ENCODE results near the gene STBD1. TPM values are rescaled to one million over a fixed set of nuclear protein-coding genes. Genes with fewer than 3 reads are reported as not detected.
"Not testable (repeated sequence)": the region's sequence is repeated elsewhere in the genome, so short reads cannot be mapped to it uniquely, and the experiment has no call there.

STBD1 gene
- total and polyA plus RNA-seq, 7 experiments from 2014 or later, result 0.27 to 2.1 (median 0.72) TPM; not detected in 1

DNA sequence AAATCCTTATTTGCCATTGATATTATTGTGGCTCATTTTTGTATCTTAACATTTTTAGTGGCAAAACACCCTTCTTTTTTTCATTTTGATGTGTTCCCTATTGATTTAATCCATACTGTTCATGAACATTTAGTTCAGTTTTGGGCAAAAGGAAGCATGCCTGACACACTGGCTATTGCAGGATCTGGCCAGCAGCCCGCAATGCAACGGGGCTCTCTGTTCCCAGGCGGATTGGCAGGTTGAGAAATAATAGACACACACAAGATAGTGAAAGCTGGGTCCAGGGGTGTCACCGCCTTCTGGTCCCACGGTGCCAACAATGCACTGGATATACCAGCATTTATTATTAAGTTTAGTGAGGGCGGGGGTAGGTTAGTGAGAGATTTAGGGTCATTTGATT lies 24.9 kb upstream of the STBD1 start:
- H3K27me3 ChIP-seq (ENCODE audit: control insufficient read depth in 2 of 2, insufficient read depth in 2 of 2, low read length in 2 of 2); H3K36me3 ChIP-seq (ENCODE audit: control insufficient read depth in 2 of 3, insufficient read depth in 3 of 3, low read length in 3 of 3); H3K4me3 ChIP-seq (ENCODE audit: low read length); POLR2A ChIA-PET; H3K4me3 Mint-ChIP-seq; H3K36me3 Mint-ChIP-seq; H3K27ac Mint-ChIP-seq; ATAC-seq; intact Hi-C loops (cut with micrococcal nuclease); H3K27ac ChIP-seq (ENCODE audit: low read depth, low read length); H3K4me1 Mint-ChIP-seq; DNase-seq; H3K9me3 ChIP-seq (ENCODE audit: control insufficient read depth in 2 of 3, low read length in 3 of 3); H3K4me1 ChIP-seq (ENCODE audit: control insufficient read depth in 2 of 2, insufficient read depth in 2 of 2, low read length in 2 of 2); H3K9me3 Mint-ChIP-seq: not testable (repeated sequence)
- peaks cover 0 to 25% (median 5%) of the 10 kb centered on the region in 5 donors for H3K27me3 Mint-ChIP-seq
- CTCF ChIA-PET, result interaction anchor here (0.8 kb wide), 1 partner anchor 98 kb away, joined by 4 read pairs; no protein-coding TSS in a partner anchor

DNA sequence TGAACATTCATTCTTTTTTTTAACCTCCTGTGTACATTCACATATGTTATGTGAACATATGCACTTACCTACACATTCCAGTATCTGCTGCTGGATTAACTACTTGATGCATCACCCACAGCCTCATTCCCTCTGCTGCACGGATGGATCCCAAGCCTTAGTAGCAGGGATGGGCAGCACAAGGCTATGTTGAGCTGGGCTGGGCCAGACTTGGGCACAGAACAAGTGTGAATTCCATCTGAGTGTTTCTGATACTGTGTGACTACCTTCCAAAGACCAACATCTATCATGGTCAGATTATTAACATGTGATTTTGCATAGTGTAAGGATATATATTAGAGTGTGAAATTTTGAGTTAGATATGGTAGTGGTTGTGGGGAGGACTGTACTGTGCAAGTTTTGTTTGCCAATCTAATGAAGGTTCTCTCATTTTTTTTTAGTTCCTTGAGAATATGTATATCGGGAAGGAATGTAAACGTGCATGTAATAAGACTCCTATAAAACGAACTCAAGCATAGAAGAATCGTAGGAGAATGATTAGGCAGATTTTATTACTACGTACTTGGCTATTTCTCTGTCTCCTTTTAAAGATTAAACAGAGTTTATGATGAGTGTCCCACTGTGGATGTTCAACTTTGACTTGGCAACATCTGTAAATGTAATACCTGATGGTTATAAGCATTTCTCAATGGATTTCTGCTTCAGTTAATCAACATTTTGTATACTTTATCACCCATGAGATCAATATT lies 23.4 kb upstream of the STBD1 start:
- Mint-ChIP-seq H3K36me3 (no peaks in the 10 kb centered on the region), H3K27me3 (peaks cover 0 to 39% (median 0%) of the 10 kb centered on the region in 5 donors), H3K4me3 (no peak overlapping the region), H3K9me3 (peaks cover 0 to 5% (median 0%) of the 10 kb centered on the region in 11 donors), H3K27ac (no peak overlapping the region), H3K4me1 (peaks cover 0 to 2% (median 0%) of the 10 kb centered on the region in 7 donors)
- no peak for DNase-seq
- no peak overlapping the region for H3K27ac ChIP-seq (ENCODE audit: low read depth, low read length)
- ChIA-PET CTCF (no interaction called here), POLR2A (no interaction called here)
- no peaks in the 10 kb centered on the region for H3K9me3 ChIP-seq (ENCODE audit: control insufficient read depth in 2 of 3, low read length in 3 of 3)
- no peaks in the 10 kb centered on the region for H3K36me3 ChIP-seq (ENCODE audit: control insufficient read depth in 2 of 3, insufficient read depth in 3 of 3, low read length in 3 of 3)
- no peak for ATAC-seq
- no peak overlapping the region for H3K4me3 ChIP-seq (ENCODE audit: low read length)
- H3K27me3 ChIP-seq (ENCODE audit: control insufficient read depth in 2 of 2, insufficient read depth in 2 of 2, low read length in 2 of 2), result no peaks in the 10 kb centered on the region
- intact Hi-C loops (cut with micrococcal nuclease), result no loop called here
- H3K4me1 ChIP-seq (ENCODE audit: control insufficient read depth in 2 of 2, insufficient read depth in 2 of 2, low read length in 2 of 2), result no peaks in the 10 kb centered on the region

DNA sequence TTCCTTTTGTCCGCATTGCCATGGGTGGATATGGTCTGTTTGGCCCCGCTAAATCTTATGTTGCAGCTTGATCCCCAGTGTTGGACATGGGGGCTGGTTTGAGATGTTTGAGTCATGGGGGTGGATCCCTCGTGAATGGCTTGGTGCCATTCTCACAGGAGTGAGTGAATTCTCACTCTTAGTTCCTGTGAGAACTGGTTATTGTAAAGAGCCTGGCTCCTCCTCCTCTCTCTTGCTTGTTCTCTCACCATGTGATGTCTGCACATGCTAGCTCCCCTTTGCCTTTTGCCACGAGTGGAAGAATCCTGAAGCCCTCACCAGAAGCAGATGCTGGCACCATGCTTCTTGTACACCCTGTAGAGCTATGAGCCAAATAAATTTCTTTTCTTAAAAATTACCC lies 22.6 kb upstream of the STBD1 start:
- H3K27me3 ChIP-seq (ENCODE audit: control insufficient read depth in 2 of 2, insufficient read depth in 2 of 2, low read length in 2 of 2), result no peaks in the 10 kb centered on the region
- ChIA-PET POLR2A (no interaction called here), CTCF (interaction anchor here (0.6 kb wide), 1 partner anchor 81 kb away, joined by 3 read pairs; no protein-coding TSS in a partner anchor)
- peaks cover 0 to 6% (median 0%) of the 10 kb centered on the region in 11 donors for H3K9me3 Mint-ChIP-seq
- no peak overlapping the region for H3K27ac Mint-ChIP-seq
- H3K36me3 Mint-ChIP-seq, result no peaks in the 10 kb centered on the region
- H3K4me1 ChIP-seq (ENCODE audit: control insufficient read depth in 2 of 2, insufficient read depth in 2 of 2, low read length in 2 of 2), result no peaks in the 10 kb centered on the region
- no peaks in the 10 kb centered on the region for H3K36me3 ChIP-seq (ENCODE audit: control insufficient read depth in 2 of 3, insufficient read depth in 3 of 3, low read length in 3 of 3)
- H3K4me3 ChIP-seq (ENCODE audit: low read length), result no peak overlapping the region
- H3K4me3 Mint-ChIP-seq, result no peak overlapping the region
- peaks cover 0 to 41% (median 0%) of the 10 kb centered on the region in 5 donors for H3K27me3 Mint-ChIP-seq
- intact Hi-C loops (cut with micrococcal nuclease), result no loop called here
- DNase-seq (no peak), ATAC-seq (no peak)
- H3K4me1 Mint-ChIP-seq, result peaks cover 0 to 2% (median 0%) of the 10 kb centered on the region in 7 donors
- H3K9me3 ChIP-seq (ENCODE audit: control insufficient read depth in 2 of 3, low read length in 3 of 3), result no peaks in the 10 kb centered on the region
- no peak overlapping the region for H3K27ac ChIP-seq (ENCODE audit: low read depth, low read length)

DNA sequence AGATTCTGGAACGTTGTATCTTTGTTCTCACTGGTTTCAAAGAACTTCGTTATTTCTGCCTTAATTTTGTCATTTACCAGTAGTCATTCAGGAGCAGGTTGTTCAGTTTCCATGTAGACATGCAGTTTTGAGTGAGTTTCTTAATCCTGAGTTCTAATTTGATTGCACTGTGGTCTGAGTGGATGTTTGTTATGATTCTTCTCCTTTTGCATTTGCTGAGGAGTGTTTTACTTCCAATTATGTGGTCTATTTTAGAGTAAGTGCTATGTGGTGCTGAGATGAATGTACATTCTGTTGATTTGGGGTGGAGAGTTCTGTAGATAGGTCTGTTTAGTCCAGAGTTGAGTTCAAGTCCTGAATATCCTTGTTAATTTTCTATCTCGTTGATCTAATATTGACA lies 18.7 kb upstream of the STBD1 start:
- H3K4me3 Mint-ChIP-seq; H3K27ac Mint-ChIP-seq; H3K4me1 ChIP-seq (ENCODE audit: control insufficient read depth in 2 of 2, insufficient read depth in 2 of 2, low read length in 2 of 2); DNase-seq; H3K27ac ChIP-seq (ENCODE audit: low read depth, low read length); H3K9me3 ChIP-seq (ENCODE audit: control insufficient read depth in 2 of 3, low read length in 3 of 3); H3K36me3 ChIP-seq (ENCODE audit: control insufficient read depth in 2 of 3, insufficient read depth in 3 of 3, low read length in 3 of 3); CTCF ChIA-PET; H3K9me3 Mint-ChIP-seq; H3K4me3 ChIP-seq (ENCODE audit: low read length); POLR2A ChIA-PET; intact Hi-C loops (cut with micrococcal nuclease); ATAC-seq; H3K27me3 ChIP-seq (ENCODE audit: control insufficient read depth in 2 of 2, insufficient read depth in 2 of 2, low read length in 2 of 2); H3K4me1 Mint-ChIP-seq; H3K36me3 Mint-ChIP-seq: not testable (repeated sequence)
- peaks cover 5 to 55% (median 9%) of the 10 kb centered on the region in 5 donors for H3K27me3 Mint-ChIP-seq

DNA sequence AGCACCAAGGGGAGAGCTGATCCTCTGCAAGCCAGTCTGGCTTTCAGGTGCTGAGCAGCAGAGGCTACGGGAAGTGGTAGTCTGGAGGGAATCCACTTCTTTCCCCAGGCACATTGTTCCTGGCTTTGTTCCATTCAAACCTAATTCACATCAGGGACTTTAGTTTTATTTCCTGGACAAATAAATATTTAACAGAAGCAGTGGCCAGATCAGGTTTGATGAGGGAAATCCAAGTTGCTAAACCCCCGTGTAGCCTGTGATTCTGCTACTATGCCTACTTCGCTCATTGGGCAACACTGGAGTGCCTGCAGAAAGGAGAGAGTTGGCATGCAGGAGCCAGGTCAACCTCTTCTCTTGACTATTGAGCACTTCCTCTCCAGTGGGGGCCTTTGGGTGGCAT lies 13.8 kb upstream of the STBD1 start:
- intact Hi-C loops (cut with micrococcal nuclease), result no loop called here
- ChIA-PET CTCF (no interaction called here), POLR2A (interaction anchor here (0.6 kb wide), 1 partner anchor 132 kb away, joined by 3 read pairs; no protein-coding TSS in a partner anchor)
- no peak for DNase-seq
- Histone ChIP-seq H3K27me3 (ENCODE audit: control insufficient read depth in 2 of 2, insufficient read depth in 2 of 2, low read length in 2 of 2) (no peaks in the 10 kb centered on the region), H3K4me3 (ENCODE audit: low read length) (no peak overlapping the region), H3K9me3 (ENCODE audit: control insufficient read depth in 2 of 3, low read length in 3 of 3) (peaks cover 0 to 5% (median 0%) of the 10 kb centered on the region in 3 experiments), H3K27ac (ENCODE audit: low read depth, low read length) (no peak overlapping the region), H3K4me1 (ENCODE audit: control insufficient read depth in 2 of 2, insufficient read depth in 2 of 2, low read length in 2 of 2) (no peaks in the 10 kb centered on the region), H3K36me3 (ENCODE audit: control insufficient read depth in 2 of 3, insufficient read depth in 3 of 3, low read length in 3 of 3) (no peaks in the 10 kb centered on the region)
- Mint-ChIP-seq H3K4me3 (no peak overlapping the region), H3K4me1 (peaks cover 0 to 3% (median 0%) of the 10 kb centered on the region in 7 donors), H3K27me3 (peaks cover 5 to 28% (median 21%) of the 10 kb centered on the region in 5 donors), H3K36me3 (peaks cover 0 to 21% (median 7%) of the 10 kb centered on the region in 5 donors), H3K9me3 (peaks cover 0 to 28% (median 9%) of the 10 kb centered on the region in 11 donors), H3K27ac (no peak overlapping the region)
- ATAC-seq, result no peak

DNA sequence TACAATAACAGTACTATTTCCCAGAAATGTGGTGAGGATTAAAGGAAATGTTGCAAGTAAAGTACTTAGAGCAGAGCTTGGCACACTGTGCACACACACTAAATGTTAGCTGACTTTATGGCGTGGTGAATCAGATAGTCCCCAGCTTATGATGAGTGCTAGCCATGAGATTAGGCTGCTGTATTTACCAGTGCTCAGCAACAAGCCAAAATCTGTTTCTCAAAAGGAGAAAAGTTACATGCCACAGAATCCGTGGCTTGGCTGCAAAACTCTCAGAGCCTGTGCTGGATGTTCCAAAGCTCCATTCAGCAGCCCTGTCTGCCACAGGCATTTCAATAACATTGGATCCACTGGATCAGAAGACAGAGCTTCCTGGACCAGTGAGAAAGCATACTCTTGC lies 12.8 kb upstream of the STBD1 start:
- intact Hi-C loops (cut with micrococcal nuclease), result no loop called here
- POLR2A ChIA-PET, result no interaction called here
- Histone ChIP-seq H3K4me3 (ENCODE audit: low read length) (no peak overlapping the region), H3K27me3 (ENCODE audit: control insufficient read depth in 2 of 2, insufficient read depth in 2 of 2, low read length in 2 of 2) (no peaks in the 10 kb centered on the region), H3K4me1 (ENCODE audit: control insufficient read depth in 2 of 2, insufficient read depth in 2 of 2, low read length in 2 of 2) (no peaks in the 10 kb centered on the region), H3K27ac (ENCODE audit: low read depth, low read length) (no peak overlapping the region), H3K9me3 (ENCODE audit: control insufficient read depth in 2 of 3, low read length in 3 of 3) (peaks cover 0 to 5% (median 0%) of the 10 kb centered on the region in 3 experiments), H3K36me3 (ENCODE audit: control insufficient read depth in 2 of 3, insufficient read depth in 3 of 3, low read length in 3 of 3) (no peaks in the 10 kb centered on the region)
- CTCF ChIA-PET, result no interaction called here
- peaks cover 5 to 21% (median 20%) of the 10 kb centered on the region in 5 donors for H3K27me3 Mint-ChIP-seq
- peaks cover 2 to 39% (median 16%) of the 10 kb centered on the region in 11 donors for H3K9me3 Mint-ChIP-seq
- H3K36me3 Mint-ChIP-seq, result peaks cover 4 to 26% (median 12%) of the 10 kb centered on the region in 5 donors
- H3K27ac Mint-ChIP-seq, result no peak overlapping the region
- H3K4me1 Mint-ChIP-seq, result peaks cover 0 to 3% (median 0%) of the 10 kb centered on the region in 7 donors
- H3K4me3 Mint-ChIP-seq, result no peak overlapping the region
- ATAC-seq, result no peak
- DNase-seq, result no peak
